ENCODE results near the gene FTHL17.

DNA sequence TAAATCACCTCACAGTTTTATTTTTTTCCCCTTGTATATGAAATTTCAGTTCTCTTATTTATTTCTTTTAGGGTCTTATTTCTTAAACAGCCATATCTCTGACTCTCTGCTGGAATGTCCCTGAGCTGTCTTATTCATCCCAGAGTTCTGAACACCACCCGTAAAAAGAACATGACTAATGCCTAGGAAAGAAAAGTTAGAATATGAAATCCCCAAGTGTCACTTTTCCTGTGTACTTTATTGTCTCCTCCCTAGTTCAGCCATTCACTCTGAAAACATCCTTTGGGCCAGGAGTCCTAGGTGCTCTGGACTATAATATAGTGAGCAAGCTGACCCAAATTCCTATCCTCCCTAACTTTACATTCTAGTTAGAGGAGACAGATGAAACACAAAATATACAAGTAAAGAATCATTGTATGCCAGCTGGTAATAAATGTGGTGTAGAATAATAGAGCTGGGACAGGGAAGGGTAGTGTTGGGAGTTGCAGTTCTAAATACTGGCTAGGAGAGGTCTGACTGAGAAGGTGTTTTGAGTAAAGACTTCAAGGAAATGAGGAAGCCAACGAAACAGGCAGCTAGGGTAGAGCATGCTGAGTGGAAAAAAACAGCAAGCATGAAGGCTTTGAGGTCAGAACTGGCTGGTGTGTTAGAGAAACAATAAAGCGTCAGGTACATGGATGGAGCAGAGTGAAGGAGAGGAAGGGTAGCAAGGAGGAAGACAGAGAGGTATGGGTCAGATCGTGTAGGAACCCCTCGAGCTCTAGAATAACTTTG, 40.6 kb upstream of the FTHL17 start:
- TF ChIP-seq, protein P1, sequence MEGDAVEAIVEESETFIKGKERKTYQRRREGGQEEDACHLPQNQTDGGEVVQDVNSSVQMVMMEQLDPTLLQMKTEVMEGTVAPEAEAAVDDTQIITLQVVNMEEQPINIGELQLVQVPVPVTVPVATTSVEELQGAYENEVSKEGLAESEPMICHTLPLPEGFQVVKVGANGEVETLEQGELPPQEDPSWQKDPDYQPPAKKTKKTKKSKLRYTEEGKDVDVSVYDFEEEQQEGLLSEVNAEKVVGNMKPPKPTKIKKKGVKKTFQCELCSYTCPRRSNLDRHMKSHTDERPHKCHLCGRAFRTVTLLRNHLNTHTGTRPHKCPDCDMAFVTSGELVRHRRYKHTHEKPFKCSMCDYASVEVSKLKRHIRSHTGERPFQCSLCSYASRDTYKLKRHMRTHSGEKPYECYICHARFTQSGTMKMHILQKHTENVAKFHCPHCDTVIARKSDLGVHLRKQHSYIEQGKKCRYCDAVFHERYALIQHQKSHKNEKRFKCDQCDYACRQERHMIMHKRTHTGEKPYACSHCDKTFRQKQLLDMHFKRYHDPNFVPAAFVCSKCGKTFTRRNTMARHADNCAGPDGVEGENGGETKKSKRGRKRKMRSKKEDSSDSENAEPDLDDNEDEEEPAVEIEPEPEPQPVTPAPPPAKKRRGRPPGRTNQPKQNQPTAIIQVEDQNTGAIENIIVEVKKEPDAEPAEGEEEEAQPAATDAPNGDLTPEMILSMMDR (IDR thresholded peaks at IDR 0.05) = no peak
- no peak for TF ChIP-seq POLR2AphosphoS5 (IDR thresholded peaks at IDR 0.05)
